Transverse colon (tissue), 3 donors: ENCODE data around the gene CDCA7.

Experiments used
- POLR2A ChIP-seq: fragments of 450-650 bp; IDR thresholded peaks from one replicate; pipeline ENCODE4 v1.6.1; 2016; ENCODE audit warnings: antibody characterized with exemption, mild to moderate bottlenecking, moderate library complexity
- TF ChIP-seq, protein P1 (sequence below), 5 experiments: fragments of 200-600 bp in 3 of 5; fragments of 450-650 bp in 2 of 5; sonication (generic) in 3 of 5; IDR thresholded peaks; 1 replicate in 2 of 5; 2 replicates in 3 of 5; pipeline ENCODE4 v1.5.1; 2016 to 2017; ENCODE audit warnings: antibody characterized with exemption in 5 of 5, inconsistent platforms in 3 of 5, mild to moderate bottlenecking in 2 of 5, moderate library complexity in 1 of 5

DNA sequence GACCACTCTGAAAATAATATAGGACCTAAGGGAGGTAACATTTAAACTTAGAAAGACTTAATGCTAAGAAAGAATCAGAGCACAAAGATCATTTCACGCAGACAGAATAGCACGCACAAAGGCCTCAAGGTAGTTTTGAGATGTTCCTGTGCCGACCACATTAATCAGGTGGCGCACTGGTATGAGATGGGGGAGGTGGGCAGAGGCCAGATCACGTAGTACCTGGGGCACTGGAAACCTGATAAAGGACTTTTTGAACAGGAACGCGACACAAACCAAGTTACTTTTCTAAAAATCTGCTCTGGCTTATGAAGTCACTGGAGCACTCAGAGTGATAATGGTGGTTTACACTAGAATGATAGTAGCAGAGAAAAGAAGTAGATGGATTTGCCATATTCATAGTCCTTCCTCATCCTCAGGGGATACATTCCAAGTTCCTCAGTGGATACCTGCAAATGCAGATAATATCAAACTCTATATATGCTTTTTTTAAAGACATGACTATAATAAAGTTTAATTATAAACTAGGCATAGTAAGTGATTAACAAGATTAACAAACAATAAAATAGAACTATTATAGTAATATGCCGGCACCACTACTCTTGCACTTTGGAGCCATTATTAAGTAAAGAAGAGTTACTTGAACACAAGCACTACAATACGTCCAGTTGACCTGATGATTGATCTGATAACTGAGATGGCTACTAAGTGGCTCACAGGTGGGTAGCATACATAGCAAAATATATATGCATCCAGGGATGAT lies 42.6 kb upstream of the CDCA7 start:
- TF ChIP-seq POLR2A: no peak
- TF ChIP-seq, protein P1, sequence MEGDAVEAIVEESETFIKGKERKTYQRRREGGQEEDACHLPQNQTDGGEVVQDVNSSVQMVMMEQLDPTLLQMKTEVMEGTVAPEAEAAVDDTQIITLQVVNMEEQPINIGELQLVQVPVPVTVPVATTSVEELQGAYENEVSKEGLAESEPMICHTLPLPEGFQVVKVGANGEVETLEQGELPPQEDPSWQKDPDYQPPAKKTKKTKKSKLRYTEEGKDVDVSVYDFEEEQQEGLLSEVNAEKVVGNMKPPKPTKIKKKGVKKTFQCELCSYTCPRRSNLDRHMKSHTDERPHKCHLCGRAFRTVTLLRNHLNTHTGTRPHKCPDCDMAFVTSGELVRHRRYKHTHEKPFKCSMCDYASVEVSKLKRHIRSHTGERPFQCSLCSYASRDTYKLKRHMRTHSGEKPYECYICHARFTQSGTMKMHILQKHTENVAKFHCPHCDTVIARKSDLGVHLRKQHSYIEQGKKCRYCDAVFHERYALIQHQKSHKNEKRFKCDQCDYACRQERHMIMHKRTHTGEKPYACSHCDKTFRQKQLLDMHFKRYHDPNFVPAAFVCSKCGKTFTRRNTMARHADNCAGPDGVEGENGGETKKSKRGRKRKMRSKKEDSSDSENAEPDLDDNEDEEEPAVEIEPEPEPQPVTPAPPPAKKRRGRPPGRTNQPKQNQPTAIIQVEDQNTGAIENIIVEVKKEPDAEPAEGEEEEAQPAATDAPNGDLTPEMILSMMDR (IDR thresholded peaks at IDR 0.05): peak in 1 of 5 experiments; percentile 22
